ENCODE data around the gene OR11H6.
"Not testable (repeated sequence)": the region's sequence is repeated elsewhere in the genome, so short reads cannot be mapped to it uniquely, and the experiment has no call there.

The OR11H6 gene

DNA sequence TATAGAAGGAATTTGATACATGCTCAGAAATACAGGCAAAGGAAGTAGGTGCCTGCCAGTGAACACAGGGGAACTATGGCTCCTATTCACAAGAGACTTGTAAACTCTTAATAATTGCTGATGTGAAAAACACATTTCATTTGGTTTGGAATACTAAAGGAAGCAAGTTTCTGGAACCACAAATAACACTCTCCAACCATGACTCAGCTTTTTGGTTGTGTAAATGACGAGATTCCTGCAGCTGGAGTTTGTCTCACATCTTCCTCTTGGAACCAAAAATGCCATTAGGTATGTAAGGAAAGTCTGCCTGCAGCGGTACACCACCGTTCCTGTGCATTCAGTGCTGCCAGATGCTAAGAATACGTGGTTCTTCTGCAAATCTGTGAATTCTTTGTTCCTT is 4.5 kb upstream of the OR11H6 start:
- no peak overlapping the region for H3K4me3 ChIP-seq (replicated peaks; ENCODE audit: insufficient read depth, low read length)
- no peaks in the 10 kb centered on the region for H3K27me3 ChIP-seq (ENCODE audit: insufficient read depth, poor library complexity, severe bottlenecking)
- DNase-seq (ENCODE audit: low read depth in 1 of 2, low spot score in 1 of 2): no peak
- no peak for TF ChIP-seq SPI1 (IDR thresholded peaks at IDR 0.05; ENCODE audit: borderline replicate concordance, low read depth)
- H3K27ac ChIP-seq (replicated peaks): no peak overlapping the region

DNA sequence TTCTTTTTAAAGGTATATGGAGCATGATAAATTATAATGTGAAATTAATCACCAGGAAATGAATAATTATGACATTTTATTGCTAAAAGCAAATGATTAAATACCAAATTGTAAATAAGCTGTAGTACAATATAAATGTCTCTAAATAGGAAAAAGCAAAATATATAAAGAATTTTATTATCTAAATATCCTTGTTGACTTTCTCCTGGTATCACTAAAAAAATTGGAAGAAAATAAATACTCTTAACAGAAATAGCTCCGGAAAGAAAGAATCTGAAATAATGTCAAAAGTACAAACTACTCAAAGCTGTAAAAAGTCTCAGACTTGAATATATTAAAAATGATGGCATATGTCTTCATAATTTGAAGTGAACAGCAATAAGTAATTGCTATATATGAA is 5.2 kb downstream of the OR11H6 start, which contains the start of gene OR11H7:
OR11H7 (plus strand) TSS at position 301 of the 400 bp plus-strand sequence.
- TF ChIP-seq SPI1 (IDR thresholded peaks at IDR 0.05; ENCODE audit: borderline replicate concordance, low read depth) (no peak), GABPA (IDR thresholded peaks at IDR 0.05; ENCODE audit: low read depth) (no peak), POLR2AphosphoS5 (IDR thresholded peaks at IDR 0.05; ENCODE audit: low read depth) (no peak)
- TF ChIP-seq, protein P1, sequence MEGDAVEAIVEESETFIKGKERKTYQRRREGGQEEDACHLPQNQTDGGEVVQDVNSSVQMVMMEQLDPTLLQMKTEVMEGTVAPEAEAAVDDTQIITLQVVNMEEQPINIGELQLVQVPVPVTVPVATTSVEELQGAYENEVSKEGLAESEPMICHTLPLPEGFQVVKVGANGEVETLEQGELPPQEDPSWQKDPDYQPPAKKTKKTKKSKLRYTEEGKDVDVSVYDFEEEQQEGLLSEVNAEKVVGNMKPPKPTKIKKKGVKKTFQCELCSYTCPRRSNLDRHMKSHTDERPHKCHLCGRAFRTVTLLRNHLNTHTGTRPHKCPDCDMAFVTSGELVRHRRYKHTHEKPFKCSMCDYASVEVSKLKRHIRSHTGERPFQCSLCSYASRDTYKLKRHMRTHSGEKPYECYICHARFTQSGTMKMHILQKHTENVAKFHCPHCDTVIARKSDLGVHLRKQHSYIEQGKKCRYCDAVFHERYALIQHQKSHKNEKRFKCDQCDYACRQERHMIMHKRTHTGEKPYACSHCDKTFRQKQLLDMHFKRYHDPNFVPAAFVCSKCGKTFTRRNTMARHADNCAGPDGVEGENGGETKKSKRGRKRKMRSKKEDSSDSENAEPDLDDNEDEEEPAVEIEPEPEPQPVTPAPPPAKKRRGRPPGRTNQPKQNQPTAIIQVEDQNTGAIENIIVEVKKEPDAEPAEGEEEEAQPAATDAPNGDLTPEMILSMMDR (IDR thresholded peaks at IDR 0.05; ENCODE audit: insufficient read depth, low read length): no peak
- TF ChIP-seq, protein P2, sequence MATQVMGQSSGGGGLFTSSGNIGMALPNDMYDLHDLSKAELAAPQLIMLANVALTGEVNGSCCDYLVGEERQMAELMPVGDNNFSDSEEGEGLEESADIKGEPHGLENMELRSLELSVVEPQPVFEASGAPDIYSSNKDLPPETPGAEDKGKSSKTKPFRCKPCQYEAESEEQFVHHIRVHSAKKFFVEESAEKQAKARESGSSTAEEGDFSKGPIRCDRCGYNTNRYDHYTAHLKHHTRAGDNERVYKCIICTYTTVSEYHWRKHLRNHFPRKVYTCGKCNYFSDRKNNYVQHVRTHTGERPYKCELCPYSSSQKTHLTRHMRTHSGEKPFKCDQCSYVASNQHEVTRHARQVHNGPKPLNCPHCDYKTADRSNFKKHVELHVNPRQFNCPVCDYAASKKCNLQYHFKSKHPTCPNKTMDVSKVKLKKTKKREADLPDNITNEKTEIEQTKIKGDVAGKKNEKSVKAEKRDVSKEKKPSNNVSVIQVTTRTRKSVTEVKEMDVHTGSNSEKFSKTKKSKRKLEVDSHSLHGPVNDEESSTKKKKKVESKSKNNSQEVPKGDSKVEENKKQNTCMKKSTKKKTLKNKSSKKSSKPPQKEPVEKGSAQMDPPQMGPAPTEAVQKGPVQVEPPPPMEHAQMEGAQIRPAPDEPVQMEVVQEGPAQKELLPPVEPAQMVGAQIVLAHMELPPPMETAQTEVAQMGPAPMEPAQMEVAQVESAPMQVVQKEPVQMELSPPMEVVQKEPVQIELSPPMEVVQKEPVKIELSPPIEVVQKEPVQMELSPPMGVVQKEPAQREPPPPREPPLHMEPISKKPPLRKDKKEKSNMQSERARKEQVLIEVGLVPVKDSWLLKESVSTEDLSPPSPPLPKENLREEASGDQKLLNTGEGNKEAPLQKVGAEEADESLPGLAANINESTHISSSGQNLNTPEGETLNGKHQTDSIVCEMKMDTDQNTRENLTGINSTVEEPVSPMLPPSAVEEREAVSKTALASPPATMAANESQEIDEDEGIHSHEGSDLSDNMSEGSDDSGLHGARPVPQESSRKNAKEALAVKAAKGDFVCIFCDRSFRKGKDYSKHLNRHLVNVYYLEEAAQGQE (IDR thresholded peaks at IDR 0.05; ENCODE audit: insufficient replicate concordance, low read depth): no peak
- Histone ChIP-seq H3K4me3 (replicated peaks; ENCODE audit: insufficient read depth, low read length) (no peak within 1 kb of the TSS), H3K27ac (replicated peaks) (no peak within 1 kb of the TSS), H3K27me3 (ENCODE audit: insufficient read depth, poor library complexity, severe bottlenecking) (no peaks in the 10 kb centered on the region)
- DNase-seq (ENCODE audit: low read depth in 1 of 2, low spot score in 1 of 2): no peak

DNA sequence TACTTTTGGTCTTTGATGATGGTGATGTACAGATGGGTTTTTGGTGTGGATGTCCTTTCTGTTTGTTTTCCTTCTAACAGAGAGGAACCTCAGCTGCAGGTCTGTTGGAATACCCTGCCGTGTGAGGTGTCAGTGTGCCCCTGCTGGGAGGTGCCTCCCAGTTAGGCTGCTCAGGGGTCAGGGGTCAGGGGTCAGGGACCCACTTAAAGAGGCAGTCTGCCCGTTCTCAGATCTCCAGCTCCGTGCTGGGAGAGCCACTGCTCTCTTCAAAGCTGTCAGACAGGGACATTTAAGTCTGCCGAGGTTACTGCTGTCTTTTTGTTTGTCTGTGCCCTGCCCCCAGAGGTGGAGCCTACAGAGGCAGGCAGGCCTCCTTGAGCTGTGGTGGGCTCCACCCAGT is 11.9 kb downstream of the OR11H6 start:
- H3K27me3 ChIP-seq (ENCODE audit: insufficient read depth, poor library complexity, severe bottlenecking); H3K4me3 ChIP-seq (replicated peaks; ENCODE audit: insufficient read depth, low read length); DNase-seq (ENCODE audit: low read depth in 1 of 2, low spot score in 1 of 2); H3K27ac ChIP-seq (replicated peaks): not testable (repeated sequence)

DNA sequence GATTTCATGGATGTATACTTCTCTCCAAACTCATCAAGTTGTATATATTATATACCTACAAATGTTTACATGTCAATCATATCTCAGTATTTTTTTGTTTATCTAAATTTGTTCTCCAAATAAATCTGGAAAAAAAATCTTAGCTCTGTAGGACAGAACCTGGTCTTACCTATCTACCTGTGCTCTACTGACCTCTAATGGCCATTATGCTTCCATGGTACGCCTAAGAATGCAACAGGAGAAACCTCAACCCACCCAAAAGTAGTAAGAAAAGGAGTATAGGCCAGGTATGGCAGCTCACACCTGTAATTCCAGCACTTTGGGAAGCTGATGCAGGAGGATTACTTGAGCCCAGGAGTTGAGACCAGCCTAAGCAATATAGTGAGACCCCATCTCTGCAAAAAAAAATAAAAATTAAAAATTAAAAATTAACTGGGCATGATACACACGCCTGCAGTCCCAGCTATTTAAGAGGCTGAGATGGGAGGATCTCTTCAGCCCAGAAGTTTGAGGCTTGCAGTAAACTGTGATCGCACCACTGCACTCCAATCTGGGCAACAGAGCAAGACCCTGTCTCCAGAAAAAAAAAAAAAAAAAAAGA is 24.2 kb downstream of the OR11H6 start:
- no peak for DNase-seq (ENCODE audit: low read depth in 1 of 2, low spot score in 1 of 2)

More for the DNA sequence above, 24.2 kb downstream of the OR11H6 start:
- H3K4me3 ChIP-seq (replicated peaks; ENCODE audit: insufficient read depth, low read length): no peak overlapping the region
- H3K27ac ChIP-seq (replicated peaks): no peak overlapping the region
- TF ChIP-seq POLR2AphosphoS5 (IDR thresholded peaks at IDR 0.05; ENCODE audit: low read depth) (no peak), GABPA (IDR thresholded peaks at IDR 0.05; ENCODE audit: low read depth) (no peak), SPI1 (IDR thresholded peaks at IDR 0.05; ENCODE audit: borderline replicate concordance, low read depth) (no peak)
- TF ChIP-seq, protein P2 (IDR thresholded peaks at IDR 0.05; ENCODE audit: insufficient replicate concordance, low read depth): no peak
- TF ChIP-seq, protein P1 (IDR thresholded peaks at IDR 0.05; ENCODE audit: insufficient read depth, low read length): no peak
- no peaks in the 10 kb centered on the region for H3K27me3 ChIP-seq (ENCODE audit: insufficient read depth, poor library complexity, severe bottlenecking)
